Panc1 (cell line): ENCODE results near the gene TMEM101. TPM values are rescaled to one million over a fixed set of nuclear protein-coding genes. Genes with fewer than 3 reads are reported as not detected.
"Not testable (repeated sequence)": the region's sequence is repeated elsewhere in the genome, so short reads cannot be mapped to it uniquely, and the experiment has no call there.

Source experiments
- ATAC-seq: fragments of 200-7000 bp; cut with Tn5 transposase; 2 replicates; pipeline ENCODE4 v1.9.1; 2020; ENCODE audit warnings: mild to moderate bottlenecking, moderate library complexity
- BruUV-seq: library from RNA; stranded (reverse); fragments of 400-500 nt; replicated peaks from 2 replicates; lab custom pipeline; 2021; lab: Mats Ljungman, UMichigan
- CTCF ChIA-PET: fragments of 300-600 bp; sonication (Branson Sonifier 250); formaldehyde crosslinking; loops from one replicate; lab custom pipeline; 2022; ENCODE audit warnings: antibody characterized with exemption; lab: Charles Lee
- POLR2A ChIA-PET: fragments of 300-600 bp; sonication (Branson Sonifier 250); formaldehyde crosslinking; loops from one replicate; lab custom pipeline; 2022; ENCODE audit warnings: antibody characterized with exemption; lab: Charles Lee
- DNase-seq: peaks from one replicate; pipeline ENCODE4 v3.0.0-alpha.2; 2010; ENCODE audit warnings: low read depth, low spot score
- H3K27ac ChIP-seq: 2 replicates; pipeline ENCODE4 v1.5.1; 2011; ENCODE audit warnings: mild to moderate bottlenecking, low read length, inconsistent platforms
- H3K27me3 ChIP-seq: fragments of 200-500 bp; sonication (Bioruptor generic); 2 replicates; pipeline ENCODE4 v1.6.0; 2014; ENCODE audit warnings: low read length, inconsistent platforms; ENCODE audit not compliant: control insufficient read depth, insufficient read depth
- H3K36me3 ChIP-seq: fragments of 200-500 bp; sonication (Bioruptor generic); 2 replicates; pipeline ENCODE4 v1.5.1; 2014; ENCODE audit warnings: inconsistent platforms, mild to moderate bottlenecking, low read length, moderate library complexity; ENCODE audit not compliant: control insufficient read depth, insufficient read depth
- H3K4me1 ChIP-seq: 2 replicates; pipeline ENCODE4 v1.5.1; 2011; ENCODE audit warnings: inconsistent platforms, mild to moderate bottlenecking, low read length, moderate library complexity; ENCODE audit not compliant: control insufficient read depth, insufficient read depth
- H3K4me3 ChIP-seq, 2 experiments: 2 replicates each; pipeline ENCODE4 v1.5.1; 2011 to 2012; ENCODE audit warnings: low read depth in 2 of 2, low read length in 2 of 2, mild to moderate bottlenecking in 2 of 2, inconsistent platforms in 1 of 2, moderate library complexity in 1 of 2
- H3K9me3 ChIP-seq: fragments of 200-500 bp; sonication (Bioruptor generic); 2 replicates; pipeline ENCODE4 v1.5.1; 2014; ENCODE audit warnings: low read depth, mild to moderate bottlenecking, inconsistent platforms, low read length, moderate library complexity; ENCODE audit not compliant: control insufficient read depth, insufficient read depth
- CTCF ChIP-seq: fragments of 450-650 bp; IDR thresholded peaks from 2 replicates; pipeline ENCODE4 v1.5.1; 2017; ENCODE audit warnings: mild to moderate bottlenecking
- POLR2AphosphoS5 ChIP-seq: IDR thresholded peaks from 2 replicates; pipeline ENCODE4 v1.6.1; 2012; ENCODE audit warnings: mild to moderate bottlenecking, low read depth, low read length, moderate library complexity
- REST ChIP-seq, 2 experiments: IDR thresholded peaks; 2 replicates each; pipeline ENCODE4 v1.6.1; 2011 to 2012; ENCODE audit warnings: low read depth in 2 of 2, control low read depth in 1 of 2, low read length in 1 of 2, mild to moderate bottlenecking in 1 of 2, moderate library complexity in 1 of 2; ENCODE audit not compliant: insufficient read depth in 1 of 2
- SIN3A ChIP-seq: IDR thresholded peaks from 2 replicates; pipeline ENCODE4 v1.6.1; 2012; ENCODE audit warnings: low read depth, mild to moderate bottlenecking, low read length, moderate library complexity, borderline replicate concordance; ENCODE audit not compliant: insufficient read depth
- TCF7L2 ChIP-seq: IDR thresholded peaks from 2 replicates; pipeline ENCODE4 v1.6.1; 2011; ENCODE audit warnings: mild to moderate bottlenecking, low read depth, low read length, inconsistent platforms
- in situ Hi-C: cut with HindIII; loops from 2 replicates; pipeline ENCODE4 v1.10.0; 2016; ENCODE audit warnings: low sequenced_read_pairs, low pct_unique_long_range_greater_than_20kb
- intact Hi-C: fragments of 100-400 bp; cut with micrococcal nuclease; formaldehyde crosslinking; loops from one replicate; pipeline ENCODE4 v1.10.0; 2022; ENCODE audit not compliant: unreplicated experiment
- total RNA-seq: library from RNA; stranded (reverse); gene quantifications from one replicate; pipeline ENCODE4 v1.2.1, GENCODE V29; 2021; ENCODE audit not compliant: unreplicated experiment

TMEM101 gene
- total RNA-seq, 1 experiment from 2014 or later, result 32.8 TPM

GRCh38 chr17:44023545-44024270 is 8.9 kb upstream of the TMEM101 start:
- no TSS peak for BruUV-seq
- ATAC-seq (no peak), DNase-seq (no peak)
- H3K4me1 ChIP-seq, result no peaks in the 10 kb centered on the region
- TF ChIP-seq SIN3A, result no peak
- TF ChIP-seq TCF7L2, result no peak
- no peak for TF ChIP-seq POLR2AphosphoS5
- no peaks in the 10 kb centered on the region for H3K36me3 ChIP-seq
- H3K4me3 ChIP-seq, result no peak overlapping the region
- in situ Hi-C loops (no loop called here), intact Hi-C loops (no loop called here)
- ChIA-PET POLR2A (no interaction called here), CTCF (no interaction called here)
- H3K9me3 ChIP-seq, result no peaks in the 10 kb centered on the region
- no peaks in the 10 kb centered on the region for H3K27me3 ChIP-seq
- H3K27ac ChIP-seq, result no peak overlapping the region

- CTCF ChIA-PET, result no interaction called here
- intact Hi-C loops, result no loop called here
- no TSS peak for BruUV-seq
- no peak for ATAC-seq
- in situ Hi-C loops, result no loop called here
- H3K4me3 ChIP-seq, result no peak overlapping the region
- H3K27ac ChIP-seq, result no peak overlapping the region
- POLR2A ChIA-PET, result no interaction called here
- TF ChIP-seq REST (IDR thresholded peaks at IDR 0.05; ENCODE audit: insufficient read depth in 1 of 2, low read depth in 2 of 2, low read length in 1 of 2) (no peak), POLR2AphosphoS5 (no peak), CTCF (no peak), SIN3A (no peak), TCF7L2 (no peak)
- no peaks in the 10 kb centered on the region for H3K36me3 ChIP-seq
- no peaks in the 10 kb centered on the region for H3K4me1 ChIP-seq
- H3K27me3 ChIP-seq, result no peaks in the 10 kb centered on the region
- DNase-seq, result no peak
- H3K9me3 ChIP-seq, result no peaks in the 10 kb centered on the region
Observed at GRCh38 chr17:44022246-44022645, 7.5 kb upstream of the TMEM101 start.

- in situ Hi-C loops, H3K27ac ChIP-seq, H3K4me3 ChIP-seq, H3K9me3 ChIP-seq, H3K36me3 ChIP-seq, H3K4me1 ChIP-seq, BruUV-seq, DNase-seq, H3K27me3 ChIP-seq, ATAC-seq, POLR2A ChIA-PET, intact Hi-C loops, CTCF ChIA-PET: not testable (repeated sequence)
Observed at GRCh38 chr17:44021227-44021626, 6.5 kb upstream of the TMEM101 start.
